ENCODE results near the gene NSMCE1. TPM values are rescaled to one million over a fixed set of nuclear protein-coding genes. Genes with fewer than 3 reads are reported as not detected.
"Not testable (repeated sequence)": the region's sequence is repeated elsewhere in the genome, so short reads cannot be mapped to it uniquely, and the experiment has no call there.

Gene NSMCE1
- polyA plus RNA-seq, 1 donor, result 61.5 TPM

DNA sequence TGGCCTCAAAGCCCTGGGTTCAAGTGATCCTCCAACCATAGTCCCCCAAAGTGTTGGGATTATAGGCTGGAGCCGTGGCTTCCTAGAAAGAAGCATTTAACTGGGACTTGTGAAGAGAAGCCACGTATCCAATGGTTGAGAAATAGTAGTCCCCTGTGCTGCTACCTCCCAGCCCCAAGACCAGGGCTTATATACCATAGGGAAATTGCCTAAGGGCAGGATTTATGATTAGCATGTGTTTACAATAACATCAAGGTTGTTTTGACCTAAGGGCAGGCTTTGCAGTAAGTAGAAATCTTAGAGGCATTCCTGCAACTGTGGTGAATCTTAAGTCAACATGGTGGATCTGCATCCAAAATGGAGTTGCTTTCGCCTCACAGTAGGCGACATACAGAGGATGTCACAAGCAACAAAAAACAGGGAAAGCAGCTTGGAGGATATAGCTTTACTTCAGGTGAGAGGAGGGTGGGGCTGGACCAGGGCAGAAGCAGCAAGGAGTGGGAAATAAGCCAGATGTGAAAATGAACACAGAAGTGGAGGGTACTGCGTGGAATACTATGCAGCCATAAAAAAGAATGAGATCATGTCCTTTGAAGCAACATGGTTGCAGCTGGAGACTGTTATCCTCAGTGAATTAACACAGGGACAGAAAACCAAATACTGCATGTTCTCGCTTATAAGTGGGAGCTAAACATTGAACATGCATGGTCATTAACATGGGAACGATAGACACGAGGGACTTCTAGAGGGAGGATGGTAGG is 18.7 kb upstream of the NSMCE1 start:
- H3K9me3 ChIP-seq (ENCODE audit: control insufficient read depth, low read depth, low read length), result no peaks in the 10 kb centered on the region
- DNase-seq, result no peak
- no peaks in the 10 kb centered on the region for H3K27me3 ChIP-seq (ENCODE audit: control insufficient read depth, insufficient read depth, low read length)
- no peaks in the 10 kb centered on the region for H3K36me3 ChIP-seq (ENCODE audit: control insufficient read depth, insufficient read depth, low read length)
- no peak overlapping the region for H3K27ac ChIP-seq (ENCODE audit: low read length)
- H3K4me1 ChIP-seq (ENCODE audit: control insufficient read depth, insufficient read depth, low read length), result no peaks in the 10 kb centered on the region
- 100% methylated on average over 2 of the region's 8 CpGs for WGBS (ENCODE audit: insufficient coverage, low lambda C conversion rate)
- H3K4me3 ChIP-seq (ENCODE audit: low read length), result no peak overlapping the region

DNA sequence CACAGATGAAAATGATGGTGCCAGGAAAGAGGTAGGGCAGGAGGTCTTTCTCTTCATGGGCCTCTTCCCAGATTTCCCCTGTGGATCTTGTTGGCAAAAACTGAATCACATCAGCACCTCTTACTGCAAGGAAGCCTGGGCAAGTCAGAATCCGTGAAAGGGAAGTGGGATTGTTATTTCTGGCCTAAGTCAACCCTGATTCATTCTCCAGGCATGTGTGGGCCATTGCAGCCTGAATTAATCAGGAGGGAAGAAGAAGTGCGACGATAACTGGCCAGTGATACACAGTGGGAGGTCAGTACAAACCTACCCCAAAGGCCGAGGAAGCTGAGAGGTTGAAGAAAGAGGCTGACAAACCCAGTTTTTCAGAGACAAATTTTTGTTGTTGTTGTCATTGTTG is 17.9 kb upstream of the NSMCE1 start:
- no peaks in the 10 kb centered on the region for H3K4me1 ChIP-seq (ENCODE audit: control insufficient read depth, insufficient read depth, low read length)
- no peak for DNase-seq
- no peak overlapping the region for H3K4me3 ChIP-seq (ENCODE audit: low read length)
- 100% methylated on average over 1 of the region's 4 CpGs for WGBS (ENCODE audit: insufficient coverage, low lambda C conversion rate)
- no peaks in the 10 kb centered on the region for H3K36me3 ChIP-seq (ENCODE audit: control insufficient read depth, insufficient read depth, low read length)
- H3K9me3 ChIP-seq (ENCODE audit: control insufficient read depth, low read depth, low read length), result no peaks in the 10 kb centered on the region
- H3K27ac ChIP-seq (ENCODE audit: low read length), result no peak overlapping the region
- no peaks in the 10 kb centered on the region for H3K27me3 ChIP-seq (ENCODE audit: control insufficient read depth, insufficient read depth, low read length)

DNA sequence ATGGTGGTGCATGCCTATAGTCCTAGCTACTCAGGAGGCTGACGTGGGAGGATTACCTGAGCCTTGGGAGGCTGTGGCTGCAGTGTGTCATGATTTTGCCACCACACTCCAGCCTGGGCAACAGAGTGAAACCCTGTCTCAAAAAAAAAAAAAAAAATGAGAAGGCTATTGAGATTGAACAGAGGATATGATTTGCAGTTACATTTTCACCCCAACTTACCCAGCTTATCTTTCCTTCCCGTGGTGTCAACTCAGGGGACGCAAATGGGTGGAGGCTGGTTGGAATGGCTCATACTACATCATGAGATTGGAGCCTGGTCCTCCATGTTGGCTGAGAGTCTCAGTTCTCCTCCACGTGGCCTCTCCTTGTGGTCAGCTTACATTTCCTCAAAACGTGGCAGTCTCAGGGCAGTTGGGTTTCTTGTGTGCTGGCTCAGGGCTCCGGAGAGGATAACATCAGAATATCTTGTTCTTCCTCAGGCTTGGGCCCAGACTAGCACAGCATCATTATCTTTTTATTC is 17.2 kb upstream of the NSMCE1 start:
- Histone ChIP-seq H3K4me3 (ENCODE audit: low read length) (no peak overlapping the region), H3K27ac (ENCODE audit: low read length) (no peak overlapping the region), H3K4me1 (ENCODE audit: control insufficient read depth, insufficient read depth, low read length) (no peaks in the 10 kb centered on the region), H3K27me3 (ENCODE audit: control insufficient read depth, insufficient read depth, low read length) (no peaks in the 10 kb centered on the region), H3K9me3 (ENCODE audit: control insufficient read depth, low read depth, low read length) (no peaks in the 10 kb centered on the region), H3K36me3 (ENCODE audit: control insufficient read depth, insufficient read depth, low read length) (no peaks in the 10 kb centered on the region)
- no peak for DNase-seq
- no CpG with 5 or more reads among the region's 6 CpGs for WGBS (ENCODE audit: insufficient coverage, low lambda C conversion rate)

DNA sequence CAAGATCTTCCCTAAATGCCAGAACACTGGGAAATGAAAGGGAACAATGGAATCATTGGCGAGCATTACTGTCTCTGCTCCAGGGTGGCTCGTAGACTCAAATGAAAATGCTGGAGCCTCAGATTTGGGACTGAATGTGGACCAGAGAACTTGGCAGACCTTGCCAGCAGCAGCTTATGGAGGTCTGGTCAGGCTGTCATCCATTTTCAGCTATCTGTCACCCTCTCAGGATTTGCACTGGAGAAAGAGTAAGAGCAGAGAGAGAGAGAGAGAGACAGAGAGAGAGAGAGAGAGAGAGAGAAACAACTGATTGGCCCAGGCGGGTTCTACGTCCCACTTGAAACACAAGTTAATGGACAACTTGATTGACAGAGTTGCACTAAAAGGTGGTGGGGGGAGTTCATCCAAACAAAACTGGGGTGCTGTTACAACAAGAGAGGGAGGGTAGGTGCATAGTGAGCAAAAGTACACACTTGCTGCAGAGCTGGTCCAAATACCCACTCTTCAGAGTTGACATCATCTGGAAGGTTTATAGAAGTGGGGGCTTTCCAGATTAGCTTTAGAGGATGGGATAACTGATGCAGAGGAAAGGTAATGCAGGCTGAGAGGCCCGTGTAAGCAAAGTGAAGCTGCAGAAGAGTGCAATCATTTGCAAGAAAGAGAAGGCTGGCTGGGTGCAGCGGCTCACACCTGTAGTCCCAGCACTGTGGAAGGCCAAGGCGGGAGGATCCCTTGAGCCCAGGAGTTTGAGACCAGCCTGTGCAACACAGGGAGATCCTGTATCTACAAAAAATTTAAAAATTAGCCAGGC is 16.5 kb upstream of the NSMCE1 start:
- no peak overlapping the region for H3K4me3 ChIP-seq (ENCODE audit: low read length)
- no peak overlapping the region for H3K27ac ChIP-seq (ENCODE audit: low read length)
- 100% methylated on average over 1 of the region's 7 CpGs for WGBS (ENCODE audit: insufficient coverage, low lambda C conversion rate)
- DNase-seq, result no peak
- no peaks in the 10 kb centered on the region for H3K36me3 ChIP-seq (ENCODE audit: control insufficient read depth, insufficient read depth, low read length)
- H3K27me3 ChIP-seq (ENCODE audit: control insufficient read depth, insufficient read depth, low read length), result no peaks in the 10 kb centered on the region
- no peaks in the 10 kb centered on the region for H3K9me3 ChIP-seq (ENCODE audit: control insufficient read depth, low read depth, low read length)
- no peaks in the 10 kb centered on the region for H3K4me1 ChIP-seq (ENCODE audit: control insufficient read depth, insufficient read depth, low read length)

DNA sequence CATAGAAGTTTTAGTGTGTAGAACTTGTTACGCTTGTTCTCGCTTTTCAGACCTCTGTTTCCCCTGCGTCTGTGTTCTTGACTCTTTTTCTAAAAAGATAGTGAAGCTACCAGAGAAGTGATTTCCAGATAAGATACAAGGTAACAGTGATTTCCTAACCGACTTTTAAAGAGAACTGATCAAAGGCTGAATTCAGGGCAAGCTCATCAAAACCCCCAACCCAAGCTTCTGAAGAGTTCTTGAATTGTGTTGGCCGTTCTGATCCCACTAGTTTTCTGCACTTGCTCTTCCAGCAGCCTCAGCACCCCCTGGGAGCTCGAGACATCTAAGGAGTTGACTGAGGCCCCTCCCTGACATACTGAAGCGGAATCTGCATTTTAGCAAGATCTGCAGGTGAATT is 12.7 kb upstream of the NSMCE1 start:
- Histone ChIP-seq H3K27me3 (ENCODE audit: control insufficient read depth, insufficient read depth, low read length) (no peaks in the 10 kb centered on the region), H3K4me1 (ENCODE audit: control insufficient read depth, insufficient read depth, low read length) (no peaks in the 10 kb centered on the region), H3K9me3 (ENCODE audit: control insufficient read depth, low read depth, low read length) (no peaks in the 10 kb centered on the region), H3K27ac (ENCODE audit: low read length) (no peak overlapping the region), H3K4me3 (ENCODE audit: low read length) (no peak overlapping the region), H3K36me3 (ENCODE audit: control insufficient read depth, insufficient read depth, low read length) (no peaks in the 10 kb centered on the region)
- DNase-seq, result no peak
- no CpG with 5 or more reads among the region's 7 CpGs for WGBS (ENCODE audit: insufficient coverage, low lambda C conversion rate)

DNA sequence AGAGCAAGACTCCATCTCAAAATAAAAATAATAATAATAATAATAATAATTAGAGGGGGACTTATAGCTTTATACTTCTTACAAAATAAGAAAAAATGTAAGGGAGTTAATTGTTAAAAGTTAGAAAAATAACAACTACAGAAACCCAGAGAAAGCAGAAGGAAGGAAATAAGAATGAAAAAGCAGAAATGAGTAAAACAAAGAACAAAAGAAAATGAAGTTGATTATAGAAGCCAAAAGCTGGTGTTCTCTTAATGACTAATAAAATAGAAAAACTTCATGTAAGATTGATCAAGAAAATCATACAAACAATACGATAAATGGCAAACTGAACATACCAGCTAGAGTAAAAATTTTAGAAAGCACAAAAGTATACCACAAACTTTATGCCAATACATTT is 6.8 kb upstream of the NSMCE1 start:
- WGBS (ENCODE audit: insufficient coverage, low lambda C conversion rate), result 100% methylated on average over 1 of the region's 1 CpG
- no peak for DNase-seq
- H3K9me3 ChIP-seq (ENCODE audit: control insufficient read depth, low read depth, low read length), result no peaks in the 10 kb centered on the region
- no peak overlapping the region for H3K27ac ChIP-seq (ENCODE audit: low read length)
- no peaks in the 10 kb centered on the region for H3K27me3 ChIP-seq (ENCODE audit: control insufficient read depth, insufficient read depth, low read length)
- H3K4me3 ChIP-seq (ENCODE audit: low read length), result no peak overlapping the region
- H3K36me3 ChIP-seq (ENCODE audit: control insufficient read depth, insufficient read depth, low read length), result no peaks in the 10 kb centered on the region
- H3K4me1 ChIP-seq (ENCODE audit: control insufficient read depth, insufficient read depth, low read length), result peaks cover 22% of the 10 kb centered on the region

GRCh38 chr16:27274424-27274874 is 5.9 kb upstream of the NSMCE1 start:
- H3K27ac ChIP-seq (ENCODE audit: low read length), result peak overlapping the region; percentile 85
- not testable (repeated sequence) for H3K27me3 ChIP-seq (ENCODE audit: control insufficient read depth, insufficient read depth, low read length); H3K9me3 ChIP-seq (ENCODE audit: control insufficient read depth, low read depth, low read length); H3K4me3 ChIP-seq (ENCODE audit: low read length); DNase-seq; H3K36me3 ChIP-seq (ENCODE audit: control insufficient read depth, insufficient read depth, low read length)
- 80% methylated on average over 2 of the region's 7 CpGs for WGBS (ENCODE audit: insufficient coverage, low lambda C conversion rate)
- peaks cover 26% of the 10 kb centered on the region for H3K4me1 ChIP-seq (ENCODE audit: control insufficient read depth, insufficient read depth, low read length)

GRCh38 chr16:27273670-27274423 is 5.3 kb upstream of the NSMCE1 start:
- no peaks in the 10 kb centered on the region for H3K36me3 ChIP-seq (ENCODE audit: control insufficient read depth, insufficient read depth, low read length)
- no peaks in the 10 kb centered on the region for H3K9me3 ChIP-seq (ENCODE audit: control insufficient read depth, low read depth, low read length)
- peak overlapping the region; percentile 85 for H3K27ac ChIP-seq (ENCODE audit: low read length)
- no peaks in the 10 kb centered on the region for H3K27me3 ChIP-seq (ENCODE audit: control insufficient read depth, insufficient read depth, low read length)
- WGBS (ENCODE audit: insufficient coverage, low lambda C conversion rate), result 38% methylated on average over 1 of the region's 8 CpGs
- no peak overlapping the region for H3K4me3 ChIP-seq (ENCODE audit: low read length)
- H3K4me1 ChIP-seq (ENCODE audit: control insufficient read depth, insufficient read depth, low read length), result peaks cover 32% of the 10 kb centered on the region
- peak; percentile 94 to 97 for DNase-seq

- no CpG with 5 or more reads among the region's 4 CpGs for WGBS (ENCODE audit: insufficient coverage, low lambda C conversion rate)
- H3K27me3 ChIP-seq (ENCODE audit: control insufficient read depth, insufficient read depth, low read length), result no peaks in the 10 kb centered on the region
- DNase-seq, result no peak
- peak overlapping the region; percentile 78 for H3K27ac ChIP-seq (ENCODE audit: low read length)
- no peak overlapping the region for H3K4me3 ChIP-seq (ENCODE audit: low read length)
- peaks cover 32% of the 10 kb centered on the region for H3K4me1 ChIP-seq (ENCODE audit: control insufficient read depth, insufficient read depth, low read length)
- H3K9me3 ChIP-seq (ENCODE audit: control insufficient read depth, low read depth, low read length), result no peaks in the 10 kb centered on the region
- no peaks in the 10 kb centered on the region for H3K36me3 ChIP-seq (ENCODE audit: control insufficient read depth, insufficient read depth, low read length)
Measured at GRCh38 chr16:27273330-27273669, 4.7 kb upstream of the NSMCE1 start.

DNA sequence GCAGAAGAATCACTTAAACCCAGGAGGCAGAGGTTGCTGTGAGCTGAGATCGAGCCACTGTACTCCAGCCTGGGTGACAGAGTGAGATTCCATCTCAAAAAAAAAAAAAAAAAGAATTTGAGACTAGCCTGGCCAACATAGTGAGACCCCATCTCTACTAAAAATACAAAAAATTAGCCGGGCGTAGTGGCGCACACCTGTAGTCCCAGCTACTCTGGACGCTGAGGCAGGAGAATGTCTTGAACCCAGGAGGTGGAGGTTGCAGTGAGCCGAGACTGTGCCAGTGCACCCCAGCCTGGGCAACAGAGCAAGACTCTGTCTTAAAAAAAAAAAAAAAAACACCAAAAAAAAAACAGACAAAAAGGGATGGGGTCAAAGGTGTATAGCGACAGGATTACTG is 4.1 kb upstream of the NSMCE1 start:
- WGBS (ENCODE audit: insufficient coverage, low lambda C conversion rate), result 83% methylated on average over 1 of the region's 7 CpGs
- not testable (repeated sequence) for DNase-seq

More for the DNA sequence above, 4.1 kb upstream of the NSMCE1 start:
- not testable (repeated sequence) for H3K4me3 ChIP-seq (ENCODE audit: low read length); H3K36me3 ChIP-seq (ENCODE audit: control insufficient read depth, insufficient read depth, low read length); H3K9me3 ChIP-seq (ENCODE audit: control insufficient read depth, low read depth, low read length); H3K27me3 ChIP-seq (ENCODE audit: control insufficient read depth, insufficient read depth, low read length)
- H3K4me1 ChIP-seq (ENCODE audit: control insufficient read depth, insufficient read depth, low read length), result peaks cover 32% of the 10 kb centered on the region
- peak overlapping the region; percentile 78 for H3K27ac ChIP-seq (ENCODE audit: low read length)
